Measurements from ENCODE around the gene NLRX1.
"Not testable (repeated sequence)": the region's sequence is repeated elsewhere in the genome, so short reads cannot be mapped to it uniquely, and the experiment has no call there.

NLRX1 gene

GRCh38 chr11:119153049-119153818 is 15.3 kb upstream of the NLRX1 start:
- Histone ChIP-seq H3K9me3 (ENCODE audit: control insufficient read depth in 5 of 5, low read length in 5 of 5) (no peaks in the 10 kb centered on the region), H3K27ac (ENCODE audit: low read depth, low read length) (no peak overlapping the region), H3K4me3 (ENCODE audit: low read depth in 1 of 5, low read length in 5 of 5) (no peak overlapping the region), H3K36me3 (ENCODE audit: control insufficient read depth in 5 of 5, insufficient read depth in 5 of 5, low read length in 5 of 5) (no peaks in the 10 kb centered on the region), H3K9ac (ENCODE audit: low read length in 5 of 5) (no peak overlapping the region), H3K27me3 (ENCODE audit: control insufficient read depth in 5 of 5, insufficient read depth in 4 of 5, low read length in 5 of 5) (peaks cover 8 to 28% (median 9%) of the 10 kb centered on the region in 5 donors), H3K4me1 (ENCODE audit: control insufficient read depth in 5 of 5, insufficient read depth in 5 of 5, low read length in 5 of 5) (peaks cover 0 to 17% (median 15%) of the 10 kb centered on the region in 5 donors)

DNA sequence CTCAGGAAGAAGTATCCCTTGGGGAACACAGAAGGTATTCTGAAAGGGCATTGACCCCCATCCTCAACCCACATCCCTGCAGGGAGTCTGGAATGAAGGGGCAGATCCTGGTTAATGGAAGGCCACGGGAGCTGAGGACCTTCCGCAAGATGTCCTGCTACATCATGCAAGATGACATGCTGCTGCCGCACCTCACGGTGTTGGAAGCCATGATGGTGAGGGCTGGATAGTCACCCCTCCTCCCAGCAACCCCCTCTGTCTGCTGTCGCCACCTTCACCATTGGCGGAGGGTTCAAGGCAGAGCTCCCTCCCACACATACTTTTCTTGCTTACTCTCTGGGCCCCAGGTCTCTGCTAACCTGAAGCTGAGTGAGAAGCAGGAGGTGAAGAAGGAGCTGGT is 14.3 kb upstream of the NLRX1 start:
- H3K9me3 ChIP-seq (ENCODE audit: control insufficient read depth in 5 of 5, low read length in 5 of 5) = no peaks in the 10 kb centered on the region
- H3K36me3 ChIP-seq (ENCODE audit: control insufficient read depth in 5 of 5, insufficient read depth in 5 of 5, low read length in 5 of 5) = no peaks in the 10 kb centered on the region
- peaks cover 0 to 9% (median 8%) of the 10 kb centered on the region in 5 donors for H3K4me1 ChIP-seq (ENCODE audit: control insufficient read depth in 5 of 5, insufficient read depth in 5 of 5, low read length in 5 of 5)
- H3K4me3 ChIP-seq (ENCODE audit: low read depth in 1 of 5, low read length in 5 of 5) = no peak overlapping the region
- no peak overlapping the region for H3K9ac ChIP-seq (ENCODE audit: low read length in 5 of 5)
- peaks cover 7 to 26% (median 8%) of the 10 kb centered on the region in 5 donors for H3K27me3 ChIP-seq (ENCODE audit: control insufficient read depth in 5 of 5, insufficient read depth in 4 of 5, low read length in 5 of 5)
- no peak overlapping the region for H3K27ac ChIP-seq (ENCODE audit: low read depth, low read length)

GRCh38 chr11:119155733-119156492 is 12.6 kb upstream of the NLRX1 start:
- Histone ChIP-seq H3K36me3 (ENCODE audit: control insufficient read depth in 5 of 5, insufficient read depth in 5 of 5, low read length in 5 of 5) (no peaks in the 10 kb centered on the region), H3K4me1 (ENCODE audit: control insufficient read depth in 5 of 5, insufficient read depth in 5 of 5, low read length in 5 of 5) (no peaks in the 10 kb centered on the region), H3K4me3 (ENCODE audit: low read depth in 1 of 5, low read length in 5 of 5) (no peak overlapping the region), H3K27me3 (ENCODE audit: control insufficient read depth in 5 of 5, insufficient read depth in 4 of 5, low read length in 5 of 5) (peaks cover 2 to 14% (median 3%) of the 10 kb centered on the region in 5 donors), H3K9me3 (ENCODE audit: control insufficient read depth in 5 of 5, low read length in 5 of 5) (no peaks in the 10 kb centered on the region), H3K27ac (ENCODE audit: low read depth, low read length) (no peak overlapping the region), H3K9ac (ENCODE audit: low read length in 5 of 5) (no peak overlapping the region)

GRCh38 chr11:119156496-119156895 is 12.0 kb upstream of the NLRX1 start:
- H3K27ac ChIP-seq (ENCODE audit: low read depth, low read length) = no peak overlapping the region
- peaks cover 2 to 14% (median 3%) of the 10 kb centered on the region in 5 donors for H3K27me3 ChIP-seq (ENCODE audit: control insufficient read depth in 5 of 5, insufficient read depth in 4 of 5, low read length in 5 of 5)
- H3K4me3 ChIP-seq (ENCODE audit: low read depth in 1 of 5, low read length in 5 of 5) = no peak overlapping the region
- H3K36me3 ChIP-seq (ENCODE audit: control insufficient read depth in 5 of 5, insufficient read depth in 5 of 5, low read length in 5 of 5) = no peaks in the 10 kb centered on the region
- no peak overlapping the region for H3K9ac ChIP-seq (ENCODE audit: low read length in 5 of 5)
- no peaks in the 10 kb centered on the region for H3K4me1 ChIP-seq (ENCODE audit: control insufficient read depth in 5 of 5, insufficient read depth in 5 of 5, low read length in 5 of 5)
- H3K9me3 ChIP-seq (ENCODE audit: control insufficient read depth in 5 of 5, low read length in 5 of 5) = no peaks in the 10 kb centered on the region

DNA sequence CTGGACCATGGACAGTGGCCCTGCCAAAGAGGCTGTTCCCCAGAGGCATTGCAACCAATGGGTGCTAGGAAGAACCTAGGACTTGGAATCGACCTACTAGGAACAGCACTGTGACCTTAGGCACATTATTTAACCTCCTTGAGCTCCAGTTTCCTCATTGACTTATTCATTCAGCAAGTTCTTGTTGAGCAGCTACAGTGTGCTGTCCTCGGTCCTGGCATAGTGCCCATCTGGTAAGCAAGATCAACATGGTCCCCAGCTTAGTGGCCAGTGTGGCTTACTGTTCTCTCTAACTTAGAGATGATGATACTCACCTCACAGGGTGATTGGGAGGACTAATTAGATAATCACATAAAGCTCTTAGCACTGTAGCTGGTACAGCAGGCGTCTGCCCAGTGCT is 11.5 kb upstream of the NLRX1 start:
- peaks cover 2 to 14% (median 3%) of the 10 kb centered on the region in 5 donors for H3K27me3 ChIP-seq (ENCODE audit: control insufficient read depth in 5 of 5, insufficient read depth in 4 of 5, low read length in 5 of 5)
- no peak overlapping the region for H3K27ac ChIP-seq (ENCODE audit: low read depth, low read length)

GRCh38 chr11:119158467-119158866 is 10.1 kb upstream of the NLRX1 start:
- no peaks in the 10 kb centered on the region for H3K36me3 ChIP-seq (ENCODE audit: control insufficient read depth in 5 of 5, insufficient read depth in 5 of 5, low read length in 5 of 5)
- H3K27me3 ChIP-seq (ENCODE audit: control insufficient read depth in 5 of 5, insufficient read depth in 4 of 5, low read length in 5 of 5) = peaks cover 0 to 13% (median 1%) of the 10 kb centered on the region in 5 donors
- no peak overlapping the region for H3K27ac ChIP-seq (ENCODE audit: low read depth, low read length)
- no peaks in the 10 kb centered on the region for H3K9me3 ChIP-seq (ENCODE audit: control insufficient read depth in 5 of 5, low read length in 5 of 5)
- H3K4me3 ChIP-seq (ENCODE audit: low read depth in 1 of 5, low read length in 5 of 5) = no peak overlapping the region
- H3K4me1 ChIP-seq (ENCODE audit: control insufficient read depth in 5 of 5, insufficient read depth in 5 of 5, low read length in 5 of 5) = no peaks in the 10 kb centered on the region
- no peak overlapping the region for H3K9ac ChIP-seq (ENCODE audit: low read length in 5 of 5)

More for the DNA sequence above, 11.5 kb upstream of the NLRX1 start:
- Histone ChIP-seq H3K36me3 (ENCODE audit: control insufficient read depth in 5 of 5, insufficient read depth in 5 of 5, low read length in 5 of 5) (no peaks in the 10 kb centered on the region), H3K4me3 (ENCODE audit: low read depth in 1 of 5, low read length in 5 of 5) (no peak overlapping the region), H3K9ac (ENCODE audit: low read length in 5 of 5) (no peak overlapping the region), H3K9me3 (ENCODE audit: control insufficient read depth in 5 of 5, low read length in 5 of 5) (no peaks in the 10 kb centered on the region), H3K4me1 (ENCODE audit: control insufficient read depth in 5 of 5, insufficient read depth in 5 of 5, low read length in 5 of 5) (no peaks in the 10 kb centered on the region)

- Histone ChIP-seq H3K4me1 (ENCODE audit: control insufficient read depth in 5 of 5, insufficient read depth in 5 of 5, low read length in 5 of 5) (no peaks in the 10 kb centered on the region), H3K9ac (ENCODE audit: low read length in 5 of 5) (no peak overlapping the region), H3K27ac (ENCODE audit: low read depth, low read length) (no peak overlapping the region), H3K9me3 (ENCODE audit: control insufficient read depth in 5 of 5, low read length in 5 of 5) (no peaks in the 10 kb centered on the region), H3K36me3 (ENCODE audit: control insufficient read depth in 5 of 5, insufficient read depth in 5 of 5, low read length in 5 of 5) (no peaks in the 10 kb centered on the region), H3K4me3 (ENCODE audit: low read depth in 1 of 5, low read length in 5 of 5) (no peak overlapping the region), H3K27me3 (ENCODE audit: control insufficient read depth in 5 of 5, insufficient read depth in 4 of 5, low read length in 5 of 5) (no peaks in the 10 kb centered on the region)
Observed at GRCh38 chr11:119160151-119160550, 8.4 kb upstream of the NLRX1 start.

DNA sequence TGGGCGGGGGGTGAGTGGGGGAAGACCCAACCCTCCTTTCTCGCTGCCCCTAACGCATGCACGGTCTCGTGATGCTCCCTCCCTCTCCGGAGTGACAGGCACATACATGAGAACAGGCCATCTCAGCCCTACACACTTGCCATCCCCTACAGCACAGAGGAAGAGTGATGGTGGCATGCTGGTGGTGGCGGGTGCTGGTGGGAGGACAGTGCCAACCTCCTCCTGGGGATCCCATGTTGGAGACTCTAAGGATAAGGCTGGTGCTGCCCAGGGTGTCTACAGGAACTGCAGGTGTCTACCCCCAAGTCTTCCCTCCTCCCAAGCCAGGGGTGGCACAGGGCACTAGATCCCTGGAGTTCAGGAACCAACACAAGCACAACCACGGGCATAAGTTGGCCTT is 6.7 kb upstream of the NLRX1 start:
- Histone ChIP-seq H3K27ac (ENCODE audit: low read depth, low read length) (no peak overlapping the region), H3K36me3 (ENCODE audit: control insufficient read depth in 5 of 5, insufficient read depth in 5 of 5, low read length in 5 of 5) (no peaks in the 10 kb centered on the region), H3K9me3 (ENCODE audit: control insufficient read depth in 5 of 5, low read length in 5 of 5) (no peaks in the 10 kb centered on the region), H3K27me3 (ENCODE audit: control insufficient read depth in 5 of 5, insufficient read depth in 4 of 5, low read length in 5 of 5) (no peaks in the 10 kb centered on the region), H3K9ac (ENCODE audit: low read length in 5 of 5) (no peak overlapping the region), H3K4me1 (ENCODE audit: control insufficient read depth in 5 of 5, insufficient read depth in 5 of 5, low read length in 5 of 5) (no peaks in the 10 kb centered on the region), H3K4me3 (ENCODE audit: low read depth in 1 of 5, low read length in 5 of 5) (no peak overlapping the region)

- H3K9ac ChIP-seq (ENCODE audit: low read length in 5 of 5) = no peak overlapping the region
- no peaks in the 10 kb centered on the region for H3K9me3 ChIP-seq (ENCODE audit: control insufficient read depth in 5 of 5, low read length in 5 of 5)
- H3K27me3 ChIP-seq (ENCODE audit: control insufficient read depth in 5 of 5, insufficient read depth in 4 of 5, low read length in 5 of 5) = no peaks in the 10 kb centered on the region
- H3K4me3 ChIP-seq (ENCODE audit: low read depth in 1 of 5, low read length in 5 of 5) = no peak overlapping the region
- H3K4me1 ChIP-seq (ENCODE audit: control insufficient read depth in 5 of 5, insufficient read depth in 5 of 5, low read length in 5 of 5) = peaks cover 0 to 16% (median 10%) of the 10 kb centered on the region in 5 donors
- H3K36me3 ChIP-seq (ENCODE audit: control insufficient read depth in 5 of 5, insufficient read depth in 5 of 5, low read length in 5 of 5) = peaks cover 0 to 3% (median 0%) of the 10 kb centered on the region in 5 donors
- H3K27ac ChIP-seq (ENCODE audit: low read depth, low read length) = no peak overlapping the region
Observed at GRCh38 chr11:119166368-119167076, 2.0 kb upstream of the NLRX1 start.

- H3K9ac ChIP-seq (ENCODE audit: low read length in 5 of 5); H3K9me3 ChIP-seq (ENCODE audit: control insufficient read depth in 5 of 5, low read length in 5 of 5); H3K4me3 ChIP-seq (ENCODE audit: low read depth in 1 of 5, low read length in 5 of 5); H3K27me3 ChIP-seq (ENCODE audit: control insufficient read depth in 5 of 5, insufficient read depth in 4 of 5, low read length in 5 of 5); H3K36me3 ChIP-seq (ENCODE audit: control insufficient read depth in 5 of 5, insufficient read depth in 5 of 5, low read length in 5 of 5); H3K27ac ChIP-seq (ENCODE audit: low read depth, low read length): not testable (repeated sequence)
- H3K4me1 ChIP-seq (ENCODE audit: control insufficient read depth in 5 of 5, insufficient read depth in 5 of 5, low read length in 5 of 5) = peaks cover 0 to 16% (median 10%) of the 10 kb centered on the region in 5 donors
Observed at GRCh38 chr11:119167077-119167458, 1.5 kb upstream of the NLRX1 start.
